Measurements from ENCODE around the gene PARD3.

GRCh38 chr10:34731885-34732701 is 83.0 kb downstream of the PARD3 start:
- TF ChIP-seq CTCF (IDR thresholded peaks at IDR 0.05; ENCODE audit: low read depth, low read length, poor library complexity, severe bottlenecking), result no peak
- no peak for TF ChIP-seq EZH2phosphoT487 (IDR thresholded peaks at IDR 0.05; ENCODE audit: borderline replicate concordance, low read length)
